SH-SY5Y (cell line): ENCODE results near the gene SCN9A.

Source experiments
- GATA2 ChIP-seq: IDR thresholded peaks from 2 replicates; pipeline ENCODE4 v1.6.1; 2011; ENCODE audit warnings: mild to moderate bottlenecking, low read depth, low read length
- GATA3 ChIP-seq: IDR thresholded peaks from 2 replicates; pipeline ENCODE4 v1.6.1; 2011; ENCODE audit warnings: low read depth, mild to moderate bottlenecking, low read length, moderate library complexity

The SCN9A gene

GRCh38 chr2:166328147-166328546 lies 47.6 kb downstream of the SCN9A start:
- no peak for TF ChIP-seq GATA2
- no peak for TF ChIP-seq GATA3

- TF ChIP-seq GATA3 = no peak
- TF ChIP-seq GATA2 = no peak
Measured at GRCh38 chr2:166321076-166321475, 54.7 kb downstream of the SCN9A start.

GRCh38 chr2:166314022-166314759 lies 61.6 kb downstream of the SCN9A start:
- TF ChIP-seq GATA3 (no peak), GATA2 (no peak)

- TF ChIP-seq GATA3 = no peak
- TF ChIP-seq GATA2 = no peak
Measured at GRCh38 chr2:166307326-166307725, 68.4 kb downstream of the SCN9A start.

GRCh38 chr2:166304656-166305055 lies 71.1 kb downstream of the SCN9A start:
- TF ChIP-seq GATA2 (no peak), GATA3 (no peak)

GRCh38 chr2:166302036-166302435 lies 73.7 kb downstream of the SCN9A start:
- peak; percentile 12; the same call in 1 of the 2 replicates for TF ChIP-seq GATA2
- peak; percentile 86 for TF ChIP-seq GATA3

- no peak for TF ChIP-seq GATA2
- 0 out of 2 replicates have a peak, but pooled peaks have one; percentile 17 for TF ChIP-seq GATA3
Measured at GRCh38 chr2:166297951-166298350, 77.8 kb downstream of the SCN9A start.

GRCh38 chr2:166293984-166294383 lies 81.8 kb downstream of the SCN9A start:
- TF ChIP-seq GATA3 = no peak

- TF ChIP-seq GATA2 (no peak), GATA3 (no peak)
Measured at GRCh38 chr2:166285215-166285614, 90.5 kb downstream of the SCN9A start.

GRCh38 chr2:166284359-166284758 lies 91.4 kb downstream of the SCN9A start:
- TF ChIP-seq GATA2 (no peak), GATA3 (no peak)

GRCh38 chr2:166282154-166282553 lies 93.6 kb downstream of the SCN9A start:
- no peak for TF ChIP-seq GATA2
- no peak for TF ChIP-seq GATA3

GRCh38 chr2:166278856-166279255 lies 96.9 kb downstream of the SCN9A start:
- TF ChIP-seq GATA2 = no peak
- no peak for TF ChIP-seq GATA3

GRCh38 chr2:166270376-166270775 lies 105.4 kb downstream of the SCN9A start:
- TF ChIP-seq GATA3 (no peak), GATA2 (no peak)

- TF ChIP-seq GATA3 = no peak
- TF ChIP-seq GATA2 = no peak
Measured at GRCh38 chr2:166269322-166269721, 106.4 kb downstream of the SCN9A start.

- no peak for TF ChIP-seq GATA2
- no peak for TF ChIP-seq GATA3
Measured at GRCh38 chr2:166257859-166258258, 117.9 kb downstream of the SCN9A start.
